Measurements from ENCODE around the gene F8.
A peak's percentile ranks its signal among the peaks of the same experiment; 100 is the strongest.

The F8 gene

DNA sequence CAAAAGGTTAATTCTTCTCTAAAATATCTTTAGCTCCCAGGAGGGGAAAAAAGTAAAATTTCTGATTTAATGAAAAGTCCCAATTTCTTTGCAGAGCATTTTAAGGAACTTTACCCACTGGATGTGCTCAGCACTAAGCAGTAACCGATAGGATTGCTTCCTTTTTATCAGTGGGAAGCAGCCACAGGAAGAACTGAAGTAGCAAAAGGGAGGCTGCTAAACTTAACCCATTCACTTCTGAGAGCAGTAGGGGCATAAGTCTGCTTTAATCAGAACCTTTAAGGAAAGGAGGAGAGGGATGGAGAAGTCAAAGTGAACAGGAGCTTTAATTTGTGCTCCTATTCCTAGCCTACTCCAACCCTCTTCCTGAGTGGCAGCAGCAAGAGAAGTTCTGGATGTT, at the start of gene F8:
Gene F8 (minus strand): TSS at position 139 of the 400 bp plus-strand sequence. CDS start 171 bp downstream, outside the sequence.
- no peak for DNase-seq

DNA sequence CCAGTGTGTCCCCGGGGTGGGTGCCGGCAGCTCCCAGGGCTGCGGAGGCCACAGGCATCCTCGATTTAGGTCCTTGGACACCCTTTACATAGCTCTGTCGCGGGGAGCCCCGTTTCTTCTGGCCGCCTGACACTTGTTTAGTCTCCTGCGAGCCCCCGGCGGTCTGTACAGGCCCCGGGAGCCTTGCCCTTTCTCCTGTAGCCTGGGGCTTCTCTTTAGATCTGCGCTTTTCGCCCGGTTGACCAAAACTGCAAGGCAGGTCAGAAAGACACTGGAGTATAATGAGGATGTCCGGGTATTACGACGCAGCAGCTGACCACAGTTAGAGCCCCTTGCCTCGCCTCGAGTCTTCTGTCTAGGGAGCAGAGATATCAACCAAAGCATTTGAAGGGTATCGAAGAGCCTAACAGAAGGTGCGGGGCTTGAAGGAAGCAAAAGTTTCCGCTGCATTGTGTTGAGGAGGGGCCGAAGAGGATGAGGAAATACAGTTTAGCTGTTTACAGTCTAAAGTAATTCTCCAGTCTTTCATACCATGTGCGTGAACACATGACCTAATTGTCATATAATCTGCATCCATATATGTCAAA, 49.3 kb upstream of the F8 start:
- no peak for DNase-seq

DNA sequence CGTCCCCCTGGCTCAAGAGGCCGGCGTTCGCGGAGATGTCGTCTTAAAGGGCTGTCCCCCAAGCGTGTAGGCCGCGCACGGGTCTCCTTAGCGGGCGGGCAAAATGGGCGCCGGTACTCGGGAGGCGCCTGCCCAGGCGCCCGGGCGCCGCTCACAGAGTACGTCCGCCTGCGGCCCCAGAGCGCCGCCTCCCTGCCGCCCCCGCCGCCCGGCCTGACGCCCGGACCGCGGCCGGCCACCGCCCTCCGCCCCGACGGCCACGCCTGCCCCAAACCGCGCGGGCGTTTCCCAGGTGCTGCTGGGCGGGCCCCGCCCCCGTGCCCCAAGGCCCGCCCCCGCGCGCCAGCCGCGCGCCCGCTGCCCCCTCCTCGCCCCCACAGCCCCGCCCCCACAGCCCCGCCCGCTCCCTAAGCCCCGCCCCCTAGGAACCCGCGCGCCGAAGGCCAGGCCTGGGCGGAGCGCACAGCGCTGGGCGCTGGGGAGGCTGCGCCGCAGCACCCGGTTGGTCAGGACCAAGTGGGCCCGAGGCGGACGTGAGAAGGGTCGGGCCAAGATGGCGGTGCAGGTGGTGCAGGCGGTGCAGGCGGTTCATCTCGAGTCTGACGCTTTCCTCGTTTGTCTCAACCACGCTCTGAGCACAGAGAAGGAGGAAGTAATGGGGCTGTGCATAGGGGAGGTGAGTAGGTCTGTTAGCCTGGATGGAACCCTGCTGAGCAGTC, 48.6 kb upstream of the F8 start, which contains the start of the genes BRCC3, CMC4 and MTCP1:
Gene BRCC3 (plus strand): TSS at position 534 of the 719 bp plus-strand sequence. CDS start 20 bp downstream, at position 554.
Gene CMC4 (minus strand): TSS at position 162 of the 719 bp plus-strand sequence. CDS start 7,113 bp downstream, outside the sequence.
Gene MTCP1 (minus strand): TSS at position 162 of the 719 bp plus-strand sequence. CDS start 5,126 bp downstream, outside the sequence.
- DNase-seq, result peak; percentile 70 to 92

DNA sequence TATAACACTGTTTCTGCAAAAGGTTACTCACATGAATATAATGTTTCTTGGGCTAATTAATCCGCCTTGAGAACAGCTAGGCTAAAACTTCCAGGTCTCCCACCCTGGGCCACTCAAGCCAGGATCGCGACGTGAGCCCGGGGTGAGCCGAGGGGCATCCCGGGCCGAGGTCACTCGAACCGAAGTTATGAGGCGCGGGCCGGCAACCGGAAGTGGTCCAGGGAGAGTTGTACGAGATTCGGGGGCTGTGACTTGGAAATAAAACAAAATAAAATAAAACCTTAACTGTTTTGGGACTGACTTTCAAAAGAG, 48.1 kb upstream of the F8 start:
- DNase-seq, result no peak

DNA sequence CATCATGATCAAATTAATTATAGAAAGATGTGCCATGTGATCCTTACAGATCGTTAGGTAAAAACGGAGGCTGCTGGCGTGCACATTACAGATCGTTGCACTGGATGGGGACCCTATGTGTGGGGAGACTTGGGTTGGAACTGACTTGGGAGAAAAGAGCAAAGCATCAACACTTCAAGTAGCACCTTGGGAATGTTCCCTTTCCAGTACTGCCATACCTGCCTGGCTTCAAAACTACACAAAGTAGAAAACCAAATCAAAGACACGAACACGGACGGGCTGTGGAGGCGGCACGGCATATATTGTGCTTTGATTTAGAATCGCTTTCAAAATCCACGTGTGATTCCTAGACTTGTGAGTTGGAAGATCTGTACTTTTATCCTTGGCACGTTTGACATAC, 47.5 kb upstream of the F8 start:
- DNase-seq, result no peak

DNA sequence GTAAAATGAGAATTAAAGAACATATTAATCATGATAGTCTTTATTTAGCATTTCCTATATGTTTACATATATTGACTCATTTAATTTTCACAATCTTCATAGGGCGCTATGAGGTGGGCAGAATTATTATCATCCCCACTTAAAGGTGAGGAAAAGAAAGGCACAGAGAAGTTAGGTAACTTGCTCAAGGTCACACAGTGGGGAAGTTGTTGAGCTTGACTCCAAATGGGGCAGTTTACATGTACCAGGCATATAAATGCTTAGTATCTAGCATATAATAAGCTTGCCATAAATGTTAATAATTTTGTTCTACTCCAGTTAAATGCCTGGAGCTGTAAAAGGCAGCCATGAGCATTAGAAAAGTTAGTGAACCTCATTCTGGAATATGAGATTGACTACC, 46.9 kb upstream of the F8 start:
- DNase-seq, result no peak

DNA sequence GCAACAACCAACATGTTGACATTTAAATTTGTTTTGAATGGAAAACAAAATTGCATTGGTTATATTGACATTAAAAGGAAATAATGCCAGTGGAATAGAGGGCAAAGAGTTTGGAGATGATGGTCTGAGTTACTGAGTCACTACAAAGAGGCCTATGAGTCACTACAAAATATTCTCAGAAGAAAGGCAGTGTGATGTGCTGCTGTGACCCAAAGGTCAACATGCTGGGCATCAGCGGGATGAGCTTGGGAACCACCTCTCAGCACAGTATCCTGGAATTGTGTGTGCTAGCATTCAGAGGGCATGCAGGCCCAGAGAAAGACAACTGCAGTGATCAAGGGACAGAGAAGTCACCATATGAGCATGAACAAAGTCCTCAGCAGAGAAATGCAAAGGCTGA, 45.6 kb upstream of the F8 start:
- no peak for DNase-seq

DNA sequence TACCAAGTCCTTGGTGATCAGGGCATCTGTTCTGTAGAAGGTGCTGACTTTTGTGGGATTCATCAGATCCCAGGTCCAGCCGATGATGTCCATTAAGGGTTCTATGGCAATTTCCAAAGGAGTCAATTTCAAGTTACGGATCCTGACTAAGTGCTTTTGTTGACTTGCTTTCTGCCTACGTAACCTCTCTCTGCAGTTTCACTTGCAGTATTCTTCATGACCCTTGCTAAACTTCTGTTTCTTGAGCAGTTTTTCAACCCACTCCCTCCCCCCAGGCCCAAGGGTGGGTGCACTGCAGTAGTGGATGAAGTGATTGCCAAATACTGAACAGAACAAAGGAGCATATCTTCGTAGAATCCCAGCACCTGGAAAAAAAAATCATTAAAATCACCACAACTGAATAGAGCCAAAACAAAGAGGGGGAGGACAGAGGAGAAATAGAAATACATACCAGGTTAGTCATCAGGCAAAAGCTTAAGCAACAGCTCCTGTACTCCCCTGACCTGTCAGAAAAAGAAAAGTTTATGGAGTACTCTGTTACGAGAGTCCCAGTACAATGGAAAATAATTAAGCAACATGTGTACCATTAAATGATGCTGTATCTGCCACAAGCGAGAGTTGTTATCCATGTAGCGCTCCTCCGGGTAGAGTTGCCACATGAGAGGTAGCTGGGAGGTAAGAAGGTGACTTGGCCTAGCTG, 42.7 kb upstream of the F8 start:
- no peak for DNase-seq

DNA sequence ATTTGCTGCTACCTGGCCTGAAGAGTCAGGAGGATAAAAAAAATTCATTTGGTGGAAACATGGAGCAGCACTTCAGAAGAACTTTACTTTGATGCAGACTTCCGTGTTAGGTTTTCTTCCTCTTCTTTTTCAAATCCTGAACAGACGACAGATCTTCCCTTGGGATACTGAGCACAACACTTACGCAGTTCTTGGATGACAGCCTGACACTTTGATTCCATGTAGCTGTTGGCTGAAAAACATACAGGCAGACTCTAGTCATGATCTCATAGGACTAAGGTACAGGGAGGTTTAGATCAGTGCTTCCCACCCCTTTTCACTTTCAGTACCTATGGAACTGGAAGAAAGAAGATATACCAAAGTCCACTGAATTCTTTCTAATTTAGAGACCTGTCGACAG, 39.2 kb upstream of the F8 start:
- DNase-seq, result no peak

DNA sequence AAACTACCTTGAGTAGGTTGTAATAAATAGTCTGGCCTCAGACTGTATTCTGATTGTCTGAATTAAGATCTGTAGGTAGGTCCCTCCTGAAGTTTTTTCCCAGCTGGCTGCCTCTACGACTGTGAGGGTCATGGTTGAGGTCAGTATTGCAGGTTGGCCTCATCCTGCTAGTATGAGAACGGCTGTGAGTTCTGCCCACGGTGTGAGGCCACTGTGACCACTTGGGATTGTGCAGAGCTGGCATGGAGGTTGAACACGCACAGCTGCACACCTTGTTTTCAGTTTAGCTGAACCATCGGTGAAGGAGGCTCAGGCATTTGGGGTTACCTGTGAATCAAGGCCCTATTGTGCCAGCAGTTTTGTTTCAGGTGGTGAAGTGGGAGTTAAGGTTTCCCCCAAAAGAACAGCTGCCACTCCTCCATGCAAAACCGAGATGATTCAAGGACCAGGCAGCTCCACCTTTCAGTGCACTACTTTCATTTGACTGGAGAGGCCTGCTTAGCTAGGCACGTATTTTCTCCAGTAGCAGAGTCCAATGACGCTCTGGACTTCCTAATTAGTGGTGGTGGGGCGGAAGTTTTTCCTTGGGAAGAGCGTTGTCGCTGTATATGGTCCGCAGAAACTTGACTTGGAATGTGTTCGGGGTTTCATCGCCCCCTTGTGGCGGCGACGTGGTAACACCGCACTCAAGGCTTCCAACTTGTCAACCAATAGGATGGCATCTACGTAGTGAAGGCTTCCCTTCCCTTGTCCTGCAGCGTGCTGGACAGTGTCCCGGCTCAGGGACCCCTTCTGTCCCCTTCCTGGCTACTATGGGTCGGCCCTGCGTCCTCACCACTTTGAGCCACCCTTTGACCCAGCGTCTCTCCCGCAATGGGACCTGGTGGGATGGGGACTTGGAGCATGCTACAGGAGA, 34.6 kb upstream of the F8 start:
- peak; percentile 7 to 48 for DNase-seq

DNA sequence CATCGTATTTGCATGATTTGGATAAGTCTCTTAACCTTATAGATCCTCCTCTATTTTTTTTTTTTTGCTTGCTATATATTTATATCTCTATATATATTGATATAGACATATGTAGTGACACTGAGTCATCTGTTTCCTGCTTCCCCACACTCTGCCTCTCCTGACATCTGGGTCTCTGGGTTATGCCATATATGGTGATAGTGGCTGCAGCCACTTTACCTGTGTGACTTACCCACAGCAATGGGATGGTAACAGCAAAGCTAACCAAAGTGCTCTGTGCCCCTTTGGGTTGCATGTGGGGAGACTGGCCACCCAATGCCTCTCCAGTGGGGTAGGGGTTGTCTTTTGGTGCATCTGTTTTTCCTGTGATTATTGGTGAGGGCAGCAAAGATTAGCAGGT, 33.9 kb upstream of the F8 start:
- DNase-seq, result no peak

DNA sequence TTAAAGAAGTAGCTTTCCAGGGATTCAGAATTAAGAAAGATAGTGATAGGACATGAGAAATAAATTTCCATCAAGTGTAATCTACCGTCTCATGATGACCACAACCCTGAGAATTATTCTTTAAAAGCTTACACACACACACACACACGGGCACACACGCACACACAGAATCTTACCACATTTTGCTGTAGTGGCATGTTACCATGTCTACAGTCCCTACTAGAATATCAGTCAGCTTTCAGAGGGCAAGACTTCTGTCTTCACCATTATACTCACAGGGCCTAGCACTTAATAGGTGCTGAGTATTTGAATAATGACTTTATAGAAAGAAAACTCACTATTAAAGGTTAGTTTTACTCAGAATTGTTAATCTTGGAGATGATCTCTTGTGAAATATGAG, 33.0 kb upstream of the F8 start:
- DNase-seq, result no peak

DNA sequence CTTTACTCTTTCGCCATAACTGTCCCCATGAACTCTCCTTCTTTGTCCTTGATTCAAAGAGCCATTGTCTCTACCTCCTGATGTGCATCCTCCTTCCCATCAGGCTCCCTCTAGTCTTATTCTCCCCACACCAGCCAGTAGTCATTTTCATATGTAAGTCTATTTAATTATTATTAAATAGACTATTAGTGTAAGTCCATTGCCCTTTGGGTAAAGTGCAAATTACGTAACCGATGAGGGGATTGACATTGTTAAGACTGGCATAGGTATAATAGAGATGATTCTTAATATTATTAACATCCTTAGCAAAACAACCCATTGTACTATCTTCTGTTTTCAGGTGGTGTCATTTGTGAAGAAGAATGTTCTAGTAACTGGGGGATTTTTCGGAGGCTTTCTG, 31.7 kb upstream of the F8 start:
- no peak for DNase-seq

DNA sequence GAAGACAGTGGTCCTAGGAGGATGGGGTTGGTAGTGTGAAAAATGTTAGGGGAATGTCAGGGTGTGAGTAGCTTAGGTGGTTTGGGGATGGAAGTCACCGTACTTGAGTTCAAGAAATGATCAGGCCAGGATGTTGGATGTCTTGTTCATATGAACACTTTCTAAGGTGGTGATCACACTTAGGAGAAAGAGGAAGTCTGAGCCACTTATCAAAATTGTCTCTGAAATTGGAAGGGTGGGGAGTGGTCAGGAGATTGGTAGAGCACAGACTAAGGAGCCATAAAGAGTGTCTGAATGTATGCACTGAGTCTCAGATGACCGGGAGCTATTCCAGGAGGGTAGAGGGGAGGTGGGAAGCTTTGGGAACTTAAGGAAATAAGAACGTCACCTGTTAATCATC, 31.1 kb upstream of the F8 start:
- no peak for DNase-seq

DNA sequence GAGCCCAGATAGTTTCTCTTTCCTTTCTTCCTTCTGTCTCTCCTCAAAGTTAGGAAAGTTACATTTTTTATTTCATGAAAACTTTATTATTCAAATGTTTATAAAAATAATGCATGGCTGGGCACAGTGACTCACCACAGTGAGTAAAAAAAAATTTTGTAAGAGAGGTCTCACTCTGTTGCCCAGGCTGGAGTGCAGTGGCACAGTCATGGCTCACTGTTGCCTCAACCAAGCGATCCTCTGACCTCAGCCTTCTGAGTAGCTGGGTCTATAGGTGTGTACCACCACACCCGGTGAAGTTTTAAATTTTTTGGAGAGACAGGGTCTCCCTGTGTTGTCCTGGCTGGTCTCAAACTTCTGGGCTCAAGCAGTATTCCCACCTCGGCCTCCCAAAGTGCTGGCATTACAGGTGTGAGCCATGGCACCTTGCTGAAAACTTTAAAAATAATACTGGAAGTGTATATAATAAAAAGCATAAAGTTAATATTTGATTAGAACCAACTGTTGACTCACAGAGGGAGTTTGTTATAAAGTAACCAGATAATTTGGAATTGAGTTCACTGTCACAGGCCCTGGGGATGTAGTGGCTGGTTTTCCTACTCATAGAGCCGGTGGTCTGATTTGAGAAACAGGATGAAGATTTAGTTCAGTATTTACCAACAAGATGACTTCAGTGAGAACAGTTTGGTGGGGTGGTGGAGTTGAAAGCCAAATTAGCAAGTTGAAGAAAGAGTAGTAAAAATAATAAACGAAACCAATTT, 30.4 kb upstream of the F8 start:
- DNase-seq, result no peak

DNA sequence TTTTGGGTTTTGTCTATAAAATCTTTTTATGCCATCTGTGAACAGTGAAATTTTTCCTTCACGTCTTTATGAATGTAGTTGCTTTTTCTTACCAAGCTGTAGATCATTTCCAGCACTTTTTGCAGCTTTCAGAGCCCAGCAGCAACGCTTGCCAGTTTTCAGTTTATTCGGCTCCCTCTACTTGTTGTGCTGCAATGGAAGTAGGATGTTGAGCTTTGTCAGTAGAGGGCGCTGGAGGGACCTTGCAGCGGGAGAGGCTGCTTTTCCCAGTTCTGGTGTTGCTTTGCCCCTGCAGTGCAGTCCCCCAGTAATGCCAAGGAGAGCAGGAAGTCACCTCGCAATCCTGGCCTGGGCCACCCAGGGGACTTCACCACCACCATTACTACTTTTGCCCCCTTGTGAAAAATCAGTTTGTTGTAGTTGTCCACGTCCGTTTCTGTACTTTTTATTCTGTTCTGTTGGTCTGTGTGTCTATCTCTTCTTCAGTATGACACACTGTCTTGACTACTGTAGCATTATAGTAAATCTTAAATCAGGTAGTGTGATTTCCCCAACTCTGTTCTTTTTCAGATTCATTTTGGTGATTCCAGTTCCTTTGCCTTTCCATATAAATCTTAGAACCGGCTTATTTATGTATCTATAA, 26.6 kb upstream of the F8 start:
- DNase-seq, result peak in 1 of 2 experiments; percentile 25

DNA sequence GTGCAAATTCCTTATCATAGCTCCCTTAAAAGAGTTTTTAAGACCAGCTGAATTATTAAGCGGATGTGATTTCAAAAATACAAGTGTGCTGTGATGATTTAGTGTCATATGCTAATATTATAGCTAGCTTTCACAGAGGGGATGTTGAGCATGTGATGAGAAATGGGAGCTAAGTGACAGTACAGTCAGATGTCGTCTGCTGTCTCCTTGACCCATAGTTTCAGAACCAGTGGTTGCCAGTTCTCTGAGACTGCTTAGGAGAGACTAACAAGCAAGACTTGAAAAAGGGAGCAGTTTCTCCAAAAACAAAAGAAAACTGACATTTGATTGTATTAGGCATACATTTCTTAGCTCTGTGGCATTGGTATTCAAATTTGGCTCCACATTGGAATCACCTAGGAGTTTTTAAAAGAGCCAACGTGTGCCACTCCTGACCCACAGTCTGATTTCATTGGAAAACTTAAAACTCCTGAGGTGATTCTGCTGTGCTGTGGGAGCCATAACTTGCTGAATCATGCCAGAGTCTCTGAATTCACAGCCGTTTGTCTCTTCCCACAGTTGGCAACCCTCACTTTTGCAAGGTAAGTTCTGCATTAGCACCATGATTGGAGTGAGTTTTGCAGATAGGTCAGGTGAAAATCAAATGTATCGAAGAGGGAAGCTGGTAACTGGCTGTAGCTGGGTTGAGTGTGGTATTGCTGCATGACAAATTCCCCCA, 24.4 kb upstream of the F8 start:
- no peak for DNase-seq

DNA sequence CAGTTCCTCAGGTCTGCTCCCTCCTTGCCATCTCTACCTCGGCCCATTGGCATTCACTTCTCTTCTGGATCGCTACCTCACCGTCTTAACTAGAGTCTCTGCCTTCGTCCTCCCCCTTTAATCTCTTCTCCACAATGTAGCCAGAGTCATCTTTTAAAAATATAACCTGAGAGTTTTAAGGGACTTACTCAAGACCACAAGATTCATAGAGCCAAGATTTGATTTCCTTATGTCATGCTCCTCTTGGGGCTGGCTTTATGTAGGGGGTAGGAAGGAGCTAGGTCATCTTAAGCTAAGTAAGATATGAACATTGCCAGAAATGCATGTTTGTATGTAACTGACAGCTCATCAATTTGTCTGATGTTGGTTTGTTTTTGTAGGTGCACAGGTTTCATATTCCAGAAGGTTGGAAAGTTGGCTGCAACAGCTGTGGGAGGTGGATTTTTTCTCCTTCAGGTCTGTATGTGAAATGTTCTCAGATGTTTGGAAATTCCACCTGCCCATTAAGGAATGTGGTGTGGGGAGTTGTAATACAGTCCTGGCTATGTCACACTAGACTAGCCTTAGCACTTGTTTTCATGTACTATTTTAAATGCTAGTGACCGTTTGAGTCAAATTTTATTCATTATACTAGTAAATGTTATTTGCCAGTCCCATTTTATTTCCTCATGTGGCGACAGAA, 23.7 kb upstream of the F8 start:
- DNase-seq, result no peak

DNA sequence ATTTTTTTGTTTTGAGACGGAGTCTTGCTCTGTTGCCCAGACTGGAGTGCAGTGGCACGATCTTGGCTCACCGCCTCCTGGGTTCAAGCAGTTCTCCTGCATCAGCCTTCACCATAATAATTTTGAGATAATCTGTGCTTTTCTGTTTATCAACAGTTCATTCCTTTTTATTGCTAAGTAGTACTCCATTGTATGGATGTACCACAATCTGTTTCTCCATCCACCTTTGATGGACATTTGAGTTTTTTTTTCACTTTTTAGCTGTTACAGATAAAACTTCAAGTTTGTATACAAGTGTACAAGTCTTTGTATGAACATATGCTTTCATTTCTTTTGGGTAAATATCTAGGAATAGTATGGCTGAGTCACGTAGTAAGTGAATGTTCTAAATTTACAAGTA, 13.2 kb upstream of the F8 start:
- no peak for DNase-seq

DNA sequence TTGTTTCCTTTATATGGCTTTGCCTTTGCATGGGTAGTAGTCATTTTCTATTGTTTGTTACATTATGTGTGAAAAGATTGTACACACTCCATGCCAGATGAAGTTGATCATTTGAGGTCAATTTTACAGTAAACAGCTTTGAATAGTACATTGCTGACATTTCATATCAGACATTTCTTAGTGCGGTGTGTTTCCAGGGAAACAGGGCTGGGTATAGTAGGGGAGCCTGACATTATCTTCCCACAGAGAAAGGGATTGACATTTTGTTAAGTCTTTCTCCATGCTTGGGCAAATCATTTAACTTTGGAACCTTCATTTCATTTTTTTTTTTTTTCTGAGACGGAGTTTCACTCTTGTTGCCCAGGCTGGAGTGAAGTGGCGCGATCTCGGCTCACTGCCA, 9.1 kb upstream of the F8 start:
- no peak for DNase-seq
